SKM-1 (cell line): ENCODE data around the gene ITGA11.

Experiments
- DNase-seq: peaks from one replicate; lab custom pipeline; 2025; ENCODE audit not compliant: unreplicated experiment; lab: John Stamatoyannopoulos, UW

ITGA11 gene

GRCh38 chr15:68362537-68363126 lies 69.3 kb downstream of the ITGA11 start:
- DNase-seq = no peak

- no peak for DNase-seq
Observed at GRCh38 chr15:68360721-68361120, 71.2 kb downstream of the ITGA11 start.

- DNase-seq = no peak
Observed at GRCh38 chr15:68356778-68357177, 75.2 kb downstream of the ITGA11 start.

- DNase-seq = no peak
Observed at GRCh38 chr15:68354923-68355322, 77.0 kb downstream of the ITGA11 start.

- DNase-seq = no peak
Observed at GRCh38 chr15:68354268-68354667, 77.7 kb downstream of the ITGA11 start.

- DNase-seq = no peak
Observed at GRCh38 chr15:68353421-68354135, 78.4 kb downstream of the ITGA11 start.

- DNase-seq = peak; percentile 15
Observed at GRCh38 chr15:68352401-68353062, 79.4 kb downstream of the ITGA11 start.

GRCh38 chr15:68349151-68349550 lies 82.8 kb downstream of the ITGA11 start:
- no peak for DNase-seq

- no peak for DNase-seq
Observed at GRCh38 chr15:68348606-68349005, 83.4 kb downstream of the ITGA11 start.

GRCh38 chr15:68348081-68348480 lies 83.9 kb downstream of the ITGA11 start:
- no peak for DNase-seq

GRCh38 chr15:68347392-68347791 lies 84.6 kb downstream of the ITGA11 start:
- DNase-seq = no peak

GRCh38 chr15:68346979-68347378 lies 85.0 kb downstream of the ITGA11 start:
- DNase-seq = no peak

GRCh38 chr15:68345481-68345880 lies 86.5 kb downstream of the ITGA11 start:
- DNase-seq = no peak

- DNase-seq = no peak
Observed at GRCh38 chr15:68344600-68344999, 87.4 kb downstream of the ITGA11 start.

- no peak for DNase-seq
Observed at GRCh38 chr15:68343579-68344225, 88.3 kb downstream of the ITGA11 start.

- DNase-seq = peak; percentile 6
Observed at GRCh38 chr15:68341760-68342725, 89.9 kb downstream of the ITGA11 start.

GRCh38 chr15:68340726-68341671 lies 91.0 kb downstream of the ITGA11 start:
- no peak for DNase-seq

GRCh38 chr15:68339481-68339880 lies 92.5 kb downstream of the ITGA11 start:
- no peak for DNase-seq

- no peak for DNase-seq
Observed at GRCh38 chr15:68337826-68338225, 94.1 kb downstream of the ITGA11 start.

GRCh38 chr15:68336516-68336915 lies 95.4 kb downstream of the ITGA11 start:
- no peak for DNase-seq
